Measurements from ENCODE around the gene ARHGAP31.

ARHGAP31 gene

DNA sequence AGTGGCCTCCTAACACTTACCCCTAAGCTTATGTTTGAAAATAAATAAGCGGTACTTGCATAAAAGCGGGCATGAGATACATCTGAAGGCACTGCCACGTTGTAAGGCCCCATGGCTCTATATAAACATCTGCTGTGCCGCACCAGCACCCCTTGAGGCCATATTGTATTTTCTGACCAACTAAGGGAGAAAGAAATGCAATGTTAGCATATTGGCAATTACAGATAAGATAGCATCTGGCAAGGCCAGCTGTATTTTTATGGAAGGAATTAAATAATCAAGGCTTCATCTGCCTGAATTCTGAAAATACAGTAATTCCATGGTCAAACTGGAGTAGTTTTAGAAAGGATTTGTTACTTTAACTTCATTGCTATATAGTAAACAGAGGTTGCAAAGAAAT lies 140.5 kb downstream of the ARHGAP31 start:
- Mint-ChIP-seq H3K27me3 (no peaks in the 10 kb centered on the region), H3K27ac (no peak overlapping the region), H3K4me1 (no peaks in the 10 kb centered on the region), H3K9me3 (peaks cover 6% of the 10 kb centered on the region), H3K4me3 (no peak overlapping the region), H3K36me3 (peaks cover 90% of the 10 kb centered on the region)
- ATAC-seq = no peak

DNA sequence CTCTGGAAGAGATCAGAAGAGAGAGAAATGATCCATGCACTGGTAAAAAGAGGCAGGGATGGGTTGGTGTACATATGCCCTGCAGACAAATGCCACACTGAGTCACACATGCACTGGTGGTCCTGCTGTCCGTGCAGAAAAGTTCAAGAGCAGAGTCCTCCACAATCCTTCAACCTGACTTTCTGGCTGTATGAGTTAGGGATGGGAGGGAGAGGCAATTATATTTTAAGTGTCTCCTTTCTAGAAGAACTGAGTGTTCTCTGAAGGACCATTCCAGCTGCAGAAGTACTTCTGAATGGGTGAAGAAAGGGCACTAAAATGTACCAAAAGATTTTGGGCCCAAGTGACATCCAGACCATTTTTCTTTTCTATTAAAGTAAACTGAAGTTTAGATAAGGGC lies 142.8 kb downstream of the ARHGAP31 start:
- H3K36me3 Mint-ChIP-seq = peaks cover 85% of the 10 kb centered on the region
- no peaks in the 10 kb centered on the region for H3K4me1 Mint-ChIP-seq
- H3K9me3 Mint-ChIP-seq = no peaks in the 10 kb centered on the region
- no peak overlapping the region for H3K4me3 Mint-ChIP-seq
- H3K27me3 Mint-ChIP-seq = no peaks in the 10 kb centered on the region
- no peak for ATAC-seq
- no peak overlapping the region for H3K27ac Mint-ChIP-seq

GRCh38 chr3:119437691-119438258 lies 143.6 kb downstream of the ARHGAP31 start:
- Mint-ChIP-seq H3K27ac (no peak overlapping the region), H3K36me3 (peaks cover 86% of the 10 kb centered on the region), H3K9me3 (no peaks in the 10 kb centered on the region), H3K4me1 (no peaks in the 10 kb centered on the region), H3K4me3 (no peak overlapping the region), H3K27me3 (no peaks in the 10 kb centered on the region)
- ATAC-seq = no peak

DNA sequence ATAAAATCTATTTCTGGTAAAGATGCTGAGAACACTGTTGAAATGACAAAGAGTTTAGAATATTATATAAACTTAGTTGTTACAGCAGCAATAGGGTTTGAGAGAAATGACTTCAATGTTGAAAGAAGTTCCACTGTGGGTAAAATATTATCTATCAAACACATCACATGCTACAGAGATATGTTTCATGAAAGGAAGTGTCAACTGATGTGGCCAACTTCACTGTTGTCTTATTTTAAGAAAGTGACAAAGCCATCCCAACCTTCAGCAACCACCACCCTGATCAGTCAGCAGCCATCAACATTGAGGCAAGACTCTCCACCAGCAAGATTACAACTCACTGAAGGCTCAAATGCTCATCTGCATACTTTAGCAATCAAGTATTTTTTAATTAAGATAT lies 149.0 kb downstream of the ARHGAP31 start:
- no peak overlapping the region for H3K27ac Mint-ChIP-seq
- no peak for ATAC-seq
- H3K4me3 Mint-ChIP-seq = no peak overlapping the region
- H3K4me1 Mint-ChIP-seq = no peaks in the 10 kb centered on the region
- no peaks in the 10 kb centered on the region for H3K9me3 Mint-ChIP-seq
- H3K36me3 Mint-ChIP-seq = peaks cover 69% of the 10 kb centered on the region
- H3K27me3 Mint-ChIP-seq = no peaks in the 10 kb centered on the region

DNA sequence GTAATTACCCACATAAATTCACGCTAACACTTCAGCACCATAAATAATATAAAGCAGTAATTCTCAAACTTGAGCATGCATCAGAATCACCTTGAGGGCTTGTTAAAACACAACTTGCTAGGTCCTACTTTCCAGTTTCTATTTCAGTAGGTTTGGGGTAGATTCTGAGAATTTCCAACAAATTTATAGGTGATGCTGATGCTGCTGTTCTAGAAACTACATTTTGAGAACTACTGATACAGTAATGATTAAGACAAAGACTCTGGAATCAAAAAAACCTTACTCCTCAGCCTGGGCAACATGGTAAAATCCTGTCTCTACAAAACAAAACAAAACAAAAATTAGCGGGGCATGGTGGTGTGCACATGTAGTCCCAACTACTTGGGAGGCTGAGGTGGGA lies 150.4 kb downstream of the ARHGAP31 start:
- no peaks in the 10 kb centered on the region for H3K4me1 Mint-ChIP-seq
- no peak overlapping the region for H3K4me3 Mint-ChIP-seq
- no peaks in the 10 kb centered on the region for H3K9me3 Mint-ChIP-seq
- peaks cover 67% of the 10 kb centered on the region for H3K36me3 Mint-ChIP-seq
- H3K27me3 Mint-ChIP-seq = no peaks in the 10 kb centered on the region
- no peak for ATAC-seq
- no peak overlapping the region for H3K27ac Mint-ChIP-seq

GRCh38 chr3:119453822-119454221 lies 159.6 kb downstream of the ARHGAP31 start:
- H3K27me3 Mint-ChIP-seq = no peaks in the 10 kb centered on the region
- H3K4me1 Mint-ChIP-seq = peaks cover 6% of the 10 kb centered on the region
- ATAC-seq = no peak
- H3K27ac Mint-ChIP-seq = no peak overlapping the region
- no peaks in the 10 kb centered on the region for H3K9me3 Mint-ChIP-seq
- peaks cover 56% of the 10 kb centered on the region for H3K36me3 Mint-ChIP-seq
- H3K4me3 Mint-ChIP-seq = no peak overlapping the region

- Mint-ChIP-seq H3K27ac (no peak overlapping the region), H3K4me1 (peaks cover 6% of the 10 kb centered on the region), H3K36me3 (peaks cover 62% of the 10 kb centered on the region), H3K9me3 (no peaks in the 10 kb centered on the region), H3K4me3 (no peak overlapping the region), H3K27me3 (no peaks in the 10 kb centered on the region)
- ATAC-seq = no peak
These were observed 162.3 kb downstream of the ARHGAP31 start for GRCh38 chr3:119456469-119456868.

- Mint-ChIP-seq H3K36me3 (peaks cover 62% of the 10 kb centered on the region), H3K27me3 (no peaks in the 10 kb centered on the region), H3K4me3 (no peak overlapping the region), H3K27ac (no peak overlapping the region), H3K4me1 (peaks cover 11% of the 10 kb centered on the region), H3K9me3 (no peaks in the 10 kb centered on the region)
- no peak for ATAC-seq
These were observed 163.1 kb downstream of the ARHGAP31 start for GRCh38 chr3:119457246-119457645.

- peak within 1 kb of the TSS; percentile 94 for H3K27ac Mint-ChIP-seq
- H3K9me3 Mint-ChIP-seq = no peaks in the 10 kb centered on the region
- peaks cover 17% of the 10 kb centered on the region for H3K36me3 Mint-ChIP-seq
- H3K4me3 Mint-ChIP-seq = peak within 1 kb of the TSS; percentile 88
- peak; percentile 96 for ATAC-seq
- peaks cover 29% of the 10 kb centered on the region for H3K4me1 Mint-ChIP-seq
- H3K27me3 Mint-ChIP-seq = no peaks in the 10 kb centered on the region
These were observed 169.3 kb downstream of the ARHGAP31 start, which contains the start of gene TMEM39A for GRCh38 chr3:119463171-119464169. TSS of gene TMEM39A (minus strand) at chr3:119463615. CDS start at chr3:119462074, 1,541 bp downstream.

DNA sequence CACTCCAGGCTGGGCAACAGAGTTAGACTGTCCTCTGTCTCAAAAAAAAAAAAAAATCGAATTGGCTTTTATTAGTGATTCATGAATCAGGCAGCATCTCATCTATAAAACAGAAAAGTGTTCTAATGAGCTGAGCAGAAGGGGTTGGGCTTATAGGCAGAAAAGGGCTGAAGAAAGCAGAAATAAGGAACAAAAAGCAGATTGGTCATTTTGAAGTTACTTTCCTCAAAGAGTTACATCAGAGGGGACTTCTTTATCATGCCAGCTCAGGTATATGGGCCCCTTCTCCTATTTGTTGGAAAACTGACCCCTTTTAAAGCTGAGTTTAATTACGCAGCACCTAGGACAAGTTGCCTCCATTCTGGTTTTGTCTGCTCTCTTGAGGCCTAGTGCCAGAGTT lies 173.9 kb downstream of the ARHGAP31 start:
- H3K4me1 Mint-ChIP-seq = peaks cover 51% of the 10 kb centered on the region
- H3K36me3 Mint-ChIP-seq = peaks cover 21% of the 10 kb centered on the region
- peak overlapping the region; percentile 95 for H3K27ac Mint-ChIP-seq
- H3K27me3 Mint-ChIP-seq = no peaks in the 10 kb centered on the region
- H3K9me3 Mint-ChIP-seq = no peaks in the 10 kb centered on the region
- H3K4me3 Mint-ChIP-seq = peak overlapping the region; percentile 85
- no peak for ATAC-seq

- peaks cover 21% of the 10 kb centered on the region for H3K36me3 Mint-ChIP-seq
- peak overlapping the region; percentile 95 for H3K27ac Mint-ChIP-seq
- H3K27me3 Mint-ChIP-seq = no peaks in the 10 kb centered on the region
- H3K4me1 Mint-ChIP-seq = peaks cover 41% of the 10 kb centered on the region
- ATAC-seq = no peak
- no peaks in the 10 kb centered on the region for H3K9me3 Mint-ChIP-seq
- peak overlapping the region; percentile 85 for H3K4me3 Mint-ChIP-seq
These were observed 175.4 kb downstream of the ARHGAP31 start for GRCh38 chr3:119469418-119470189.
